GM23248 (cell line): ENCODE measurements around the gene RASGRF1. TPM values are rescaled to one million over a fixed set of nuclear protein-coding genes. Genes with fewer than 3 reads are reported as not detected.

Experiments
- DNase-seq: peaks from one replicate; pipeline ENCODE4 v3.0.0-alpha.2; 2015
- H2AFZ ChIP-seq: fragments of 200-600 bp; sonication (generic); 2 replicates; pipeline ENCODE4 v1.6.1; 2016; ENCODE audit warnings: antibody characterized with exemption
- H3F3A ChIP-seq: fragments of 200-600 bp; sonication (generic); 2 replicates; pipeline ENCODE4 v1.6.1; 2016; ENCODE audit warnings: mild to moderate bottlenecking, antibody characterized with exemption, mixed run types; ENCODE audit not compliant: insufficient read depth
- H3K27ac ChIP-seq: fragments of 200-600 bp; sonication (generic); 2 replicates; pipeline ENCODE4 v1.5.1; 2016; ENCODE audit warnings: mild to moderate bottlenecking
- H3K27me3 ChIP-seq: fragments of 200-600 bp; sonication (generic); replicated peaks from 2 replicates; pipeline ENCODE4 v1.6.1; 2016; ENCODE audit warnings: mild to moderate bottlenecking; ENCODE audit not compliant: insufficient read depth
- H3K36me3 ChIP-seq: fragments of 200-600 bp; sonication (generic); 2 replicates; pipeline ENCODE4 v1.6.1; 2016; ENCODE audit warnings: low read depth, mild to moderate bottlenecking
- H3K4me1 ChIP-seq: fragments of 200-600 bp; sonication (generic); 2 replicates; pipeline ENCODE4 v1.6.1; 2016; ENCODE audit warnings: mild to moderate bottlenecking; ENCODE audit not compliant: insufficient read depth
- H3K4me2 ChIP-seq: fragments of 200-600 bp; sonication (generic); one replicate; pipeline ENCODE4 v1.6.1; 2016; ENCODE audit warnings: mild to moderate bottlenecking; ENCODE audit not compliant: unreplicated experiment
- H3K4me3 ChIP-seq: fragments of 200-600 bp; sonication (generic); 2 replicates; pipeline ENCODE4 v1.5.1; 2016; ENCODE audit warnings: mild to moderate bottlenecking
- H3K79me2 ChIP-seq: fragments of 200-600 bp; sonication (generic); 2 replicates; pipeline ENCODE4 v1.6.1; 2016; ENCODE audit warnings: mild to moderate bottlenecking; ENCODE audit not compliant: insufficient read depth
- H3K9ac ChIP-seq: fragments of 200-600 bp; sonication (generic); 2 replicates; pipeline ENCODE4 v1.6.1; 2016; ENCODE audit warnings: mild to moderate bottlenecking
- H3K9me2 ChIP-seq: fragments of 200-600 bp; sonication (generic); 2 replicates; pipeline ENCODE4 v1.6.1; 2016; ENCODE audit warnings: mixed run types, mild to moderate bottlenecking, moderate library complexity; ENCODE audit not compliant: insufficient read depth
- H3K9me3 ChIP-seq: fragments of 200-600 bp; sonication (generic); one replicate; pipeline ENCODE4 v1.6.1; 2017; ENCODE audit warnings: low read depth
- H4K20me1 ChIP-seq: fragments of 200-600 bp; sonication (generic); 2 replicates; pipeline ENCODE4 v1.6.0; 2016; ENCODE audit not compliant: insufficient read depth
- EZH2 ChIP-seq: fragments of 200-600 bp; sonication (generic); IDR thresholded peaks from 2 replicates; pipeline ENCODE4 v1.6.1; 2018; ENCODE audit warnings: antibody characterized with exemption, mild to moderate bottlenecking; ENCODE audit not compliant: insufficient read depth, poor library complexity, severe bottlenecking
- EZH2phosphoT487 ChIP-seq: fragments of 200-600 bp; sonication (generic); IDR thresholded peaks from 2 replicates; pipeline ENCODE4 v1.6.1; 2018; ENCODE audit warnings: antibody characterized with exemption, moderate library complexity, mild to moderate bottlenecking, low read depth; ENCODE audit not compliant: insufficient read depth
- WGBS, 2 experiments: methylation state at CpG; one replicate each; pipeline ENCODE4 v1.1.6; 2015 to 2017; ENCODE audit warnings: low lambda C conversion rate in 2 of 2, low coverage in 1 of 2; ENCODE audit errors: missing lambda C conversion rate in 2 of 2; 5-methylcytosine and 5-hydroxymethylcytosine counted together
- in situ Hi-C: fragments of 300-500 bp; cut with MboI; formaldehyde crosslinking; loops from 2 replicates; pipeline ENCODE4 v1.15.0; 2020
- polyA plus RNA-seq: library from polyadenylated mRNA; unstranded; fragments of >200 nt; fragmentation: Nextera tagmentation; extraction: Ambion mirVana; gene quantifications from 2 replicates; pipeline ENCODE4 v1.2.1, GENCODE V29; 2016
- total RNA-seq: library from RNA; depleted of rRNA; stranded (reverse); fragments of >200 nt; shearing (Covaris generic); gene quantifications from 2 replicates; pipeline ENCODE4 v1.2.3, GENCODE V29; 2014

The RASGRF1 gene
- total and polyA plus RNA-seq, 2 experiments from 2014 or later = not detected

DNA sequence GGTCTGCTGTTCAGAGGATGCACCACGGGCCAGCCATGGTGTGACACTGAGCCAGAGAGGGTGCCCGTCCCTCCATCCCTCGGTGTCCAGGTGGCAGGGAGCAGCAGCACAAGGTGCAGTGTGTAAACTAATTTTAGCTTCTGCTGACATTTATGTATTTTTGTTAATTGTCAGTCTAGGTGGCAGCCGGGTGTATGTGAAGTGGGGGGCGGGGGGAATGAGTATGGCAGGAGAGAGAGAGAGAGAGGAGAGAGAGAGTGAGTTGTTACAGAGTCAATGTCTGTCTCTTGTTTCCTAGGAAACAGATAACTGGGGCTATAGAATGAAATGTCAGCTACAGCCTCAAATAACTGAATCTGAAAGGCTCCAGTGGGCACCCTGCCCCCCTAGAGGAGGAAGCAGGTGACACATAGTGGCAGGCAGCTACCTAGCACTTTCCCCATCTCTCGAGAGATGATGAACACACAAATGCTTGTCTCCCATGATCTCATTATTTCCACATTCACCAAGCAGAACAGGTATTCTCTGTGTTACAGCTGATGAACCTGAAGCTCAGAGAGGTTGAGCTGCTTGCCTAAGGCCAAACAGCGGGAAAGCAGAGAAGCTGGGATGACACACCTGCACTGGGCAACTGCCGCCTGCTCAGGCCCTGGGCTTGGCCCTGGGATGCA is 24.7 kb downstream of the RASGRF1 start:
- 52 to 54% methylated on average over 8 of the region's 8 CpGs for WGBS, 2 experiments
- in situ Hi-C loops = no loop called here

GRCh38 chr15:79065361-79065705 is 25.2 kb downstream of the RASGRF1 start:
- no peak overlapping the region for H3K9ac ChIP-seq
- no peaks in the 10 kb centered on the region for H3K4me1 ChIP-seq
- no peak for DNase-seq
- no peaks in the 10 kb centered on the region for H3K9me3 ChIP-seq
- no peak overlapping the region for H3K4me2 ChIP-seq
- TF ChIP-seq EZH2 (no peak), EZH2phosphoT487 (no peak)
- no peaks in the 10 kb centered on the region for H4K20me1 ChIP-seq
- H3K79me2 ChIP-seq = no peaks in the 10 kb centered on the region
- no peaks in the 10 kb centered on the region for H3K27me3 ChIP-seq
- H2AFZ ChIP-seq = no peak overlapping the region
- WGBS, 2 experiments = 36 to 40% methylated on average over 1 to 5 of the region's 5 CpGs
- H3K9me2 ChIP-seq = no peaks in the 10 kb centered on the region
- no peaks in the 10 kb centered on the region for H3K36me3 ChIP-seq
- in situ Hi-C loops = no loop called here
- H3K4me3 ChIP-seq = no peak overlapping the region
- H3K27ac ChIP-seq = no peak overlapping the region
- H3F3A ChIP-seq = no peaks in the 10 kb centered on the region

More for the DNA sequence above, 24.7 kb downstream of the RASGRF1 start:
- H3K9me3 ChIP-seq = no peaks in the 10 kb centered on the region
- H3K9ac ChIP-seq = no peak overlapping the region
- no peaks in the 10 kb centered on the region for H3K4me1 ChIP-seq
- DNase-seq = no peak
- no peaks in the 10 kb centered on the region for H3K9me2 ChIP-seq
- no peak overlapping the region for H3K27ac ChIP-seq
- H4K20me1 ChIP-seq = no peaks in the 10 kb centered on the region
- no peak overlapping the region for H3K4me3 ChIP-seq
- H2AFZ ChIP-seq = no peak overlapping the region
- H3K27me3 ChIP-seq = no peaks in the 10 kb centered on the region
- no peaks in the 10 kb centered on the region for H3K79me2 ChIP-seq
- no peaks in the 10 kb centered on the region for H3K36me3 ChIP-seq
- no peak overlapping the region for H3K4me2 ChIP-seq
- TF ChIP-seq EZH2 = no peak
- no peak for TF ChIP-seq EZH2phosphoT487
- no peaks in the 10 kb centered on the region for H3F3A ChIP-seq

DNA sequence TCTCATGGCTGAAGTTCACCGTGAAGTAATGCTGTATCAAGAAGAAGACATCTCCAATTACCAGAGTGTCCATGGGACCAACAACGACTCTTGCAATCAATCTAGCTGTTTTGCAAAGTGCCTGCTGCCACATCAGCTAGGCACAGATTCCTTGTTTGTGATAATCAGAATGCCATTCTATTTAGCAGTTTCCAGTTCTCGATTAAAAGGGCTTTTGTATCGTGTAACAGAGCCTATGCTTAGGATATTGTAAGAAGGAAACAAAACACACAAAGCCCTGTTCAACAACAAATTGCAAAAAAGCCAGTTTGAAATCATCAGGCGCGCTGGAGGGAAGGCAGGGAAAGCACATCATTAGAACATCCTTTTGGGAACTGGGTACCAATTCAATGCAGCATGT is 26.1 kb downstream of the RASGRF1 start:
- no peaks in the 10 kb centered on the region for H3K9me2 ChIP-seq
- H3K27me3 ChIP-seq = no peaks in the 10 kb centered on the region
- no peaks in the 10 kb centered on the region for H3K36me3 ChIP-seq
- no peak overlapping the region for H3K9ac ChIP-seq
- H3K4me1 ChIP-seq = no peaks in the 10 kb centered on the region
- H3K4me3 ChIP-seq = no peak overlapping the region
- no peaks in the 10 kb centered on the region for H3K79me2 ChIP-seq
- no peak overlapping the region for H2AFZ ChIP-seq
- H3K9me3 ChIP-seq = no peaks in the 10 kb centered on the region
- H3K27ac ChIP-seq = no peak overlapping the region
- no peaks in the 10 kb centered on the region for H4K20me1 ChIP-seq
- TF ChIP-seq EZH2phosphoT487 (no peak), EZH2 (no peak)
- in situ Hi-C loops = no loop called here
- H3F3A ChIP-seq = no peaks in the 10 kb centered on the region
- H3K4me2 ChIP-seq = no peak overlapping the region
- DNase-seq = no peak
- WGBS, 2 experiments = 47 to 53% methylated on average over 6 of the region's 6 CpGs

- 45 to 46% methylated on average over 4 of the region's 4 CpGs for WGBS, 2 experiments
Observed at GRCh38 chr15:79060175-79060574, 30.4 kb downstream of the RASGRF1 start.

More at GRCh38 chr15:79060175-79060574, 30.4 kb downstream of the RASGRF1 start:
- Histone ChIP-seq H3F3A (no peaks in the 10 kb centered on the region), H3K9ac (no peak overlapping the region), H2AFZ (no peak overlapping the region), H3K4me3 (no peak overlapping the region), H3K9me3 (no peaks in the 10 kb centered on the region), H3K4me2 (no peak overlapping the region), H3K27me3 (0 out of 2 replicates have a peak, but pooled peaks cover 3% of the 10 kb centered on the region), H3K9me2 (no peaks in the 10 kb centered on the region), H3K27ac (no peak overlapping the region), H3K4me1 (no peaks in the 10 kb centered on the region), H3K36me3 (no peaks in the 10 kb centered on the region), H4K20me1 (no peaks in the 10 kb centered on the region), H3K79me2 (no peaks in the 10 kb centered on the region)
- in situ Hi-C loops = no loop called here
- DNase-seq = no peak
- TF ChIP-seq EZH2 = no peak
- TF ChIP-seq EZH2phosphoT487 = no peak
